ENCODE data around the gene PPP1R14B.

PPP1R14B gene

DNA sequence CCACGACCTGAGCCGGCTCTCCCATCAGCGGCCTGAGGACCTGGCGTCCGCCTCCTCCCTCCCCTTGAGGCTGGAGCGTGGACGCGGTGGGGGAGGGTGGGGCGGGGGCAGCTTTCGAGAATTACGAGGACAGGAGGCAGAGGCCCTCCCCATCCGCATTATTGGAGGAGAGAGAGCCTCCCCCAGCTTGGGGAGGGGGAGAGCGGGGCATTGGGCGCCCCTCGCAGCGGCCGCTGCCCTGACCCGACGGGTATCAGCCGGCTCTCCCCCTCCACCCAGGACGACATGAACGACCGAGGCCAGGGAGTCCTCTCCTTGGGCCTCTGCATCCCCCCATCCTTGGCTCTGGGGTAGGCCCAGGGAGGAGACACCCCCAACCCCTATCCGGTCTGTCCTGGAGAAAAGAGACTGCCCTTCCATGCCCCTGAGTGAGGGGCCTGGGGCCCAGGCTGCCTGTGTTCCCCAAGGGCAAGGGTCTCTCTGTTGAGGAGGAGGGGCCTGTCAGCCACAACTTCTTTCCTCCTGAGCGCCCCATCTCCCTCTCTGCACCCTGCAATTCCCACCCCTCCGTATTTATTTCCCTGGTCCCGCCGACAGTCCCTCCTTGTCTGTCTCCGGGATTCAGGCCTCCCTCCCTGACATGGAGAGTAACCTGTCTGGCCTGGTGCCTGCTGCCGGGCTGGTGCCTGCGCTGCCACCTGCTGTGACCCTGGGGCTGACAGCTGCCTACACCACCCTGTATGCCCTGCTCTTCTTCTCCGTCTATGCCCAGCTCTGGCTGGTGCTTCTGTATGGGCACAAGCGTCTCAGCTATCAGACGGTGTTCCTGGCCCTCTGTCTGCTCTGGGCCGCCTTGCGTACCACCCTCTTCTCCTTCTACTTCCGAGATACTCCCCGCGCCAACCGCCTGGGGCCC is 39.4 kb upstream of the PPP1R14B start:
- H3K4me3 ChIP-seq (ENCODE audit: severe bottlenecking): peak overlapping the region; percentile 65
- no peaks in the 10 kb centered on the region for H3K9me3 ChIP-seq (ENCODE audit: severe bottlenecking)
- peaks cover 20% of the 10 kb centered on the region for H3K36me3 ChIP-seq (ENCODE audit: low read depth)
- H3K27ac ChIP-seq (ENCODE audit: poor library complexity, severe bottlenecking): peak overlapping the region; percentile 88
- no peak for DNase-seq (ENCODE audit: low spot score)
- ATAC-seq (ENCODE audit: low read depth): peak; percentile 11; the same call in 1 of the 3 replicates
- TF ChIP-seq CTCF (IDR thresholded peaks at IDR 0.05; ENCODE audit: poor library complexity, severe bottlenecking): peak; percentile 4
- H3K4me1 ChIP-seq (ENCODE audit: insufficient read depth, poor library complexity, severe bottlenecking): no peaks in the 10 kb centered on the region
- H3K27me3 ChIP-seq (ENCODE audit: insufficient read depth, poor library complexity, severe bottlenecking): peaks cover 5% of the 10 kb centered on the region

- H3K27me3 ChIP-seq (ENCODE audit: insufficient read depth, poor library complexity, severe bottlenecking): no peaks in the 10 kb centered on the region
- TF ChIP-seq CTCF (IDR thresholded peaks at IDR 0.05; ENCODE audit: poor library complexity, severe bottlenecking): no peak
- H3K9me3 ChIP-seq (ENCODE audit: severe bottlenecking): no peaks in the 10 kb centered on the region
- ATAC-seq (ENCODE audit: low read depth) (peak; percentile 33), DNase-seq (ENCODE audit: low spot score) (peak; percentile 78)
- H3K4me3 ChIP-seq (ENCODE audit: severe bottlenecking): peak within 1 kb of the TSS; percentile 65
- H3K36me3 ChIP-seq (ENCODE audit: low read depth): peaks cover 25% of the 10 kb centered on the region
- H3K4me1 ChIP-seq (ENCODE audit: insufficient read depth, poor library complexity, severe bottlenecking): no peaks in the 10 kb centered on the region
- peak within 1 kb of the TSS; percentile 88 for H3K27ac ChIP-seq (ENCODE audit: poor library complexity, severe bottlenecking)
Observed at GRCh38 chr11:64284962-64285884, 38.5 kb upstream of the PPP1R14B start, which contains the start of gene GPR137. TSS of gene GPR137 (plus strand) at chr11:64285848. CDS start at chr11:64286525, 677 bp downstream.

DNA sequence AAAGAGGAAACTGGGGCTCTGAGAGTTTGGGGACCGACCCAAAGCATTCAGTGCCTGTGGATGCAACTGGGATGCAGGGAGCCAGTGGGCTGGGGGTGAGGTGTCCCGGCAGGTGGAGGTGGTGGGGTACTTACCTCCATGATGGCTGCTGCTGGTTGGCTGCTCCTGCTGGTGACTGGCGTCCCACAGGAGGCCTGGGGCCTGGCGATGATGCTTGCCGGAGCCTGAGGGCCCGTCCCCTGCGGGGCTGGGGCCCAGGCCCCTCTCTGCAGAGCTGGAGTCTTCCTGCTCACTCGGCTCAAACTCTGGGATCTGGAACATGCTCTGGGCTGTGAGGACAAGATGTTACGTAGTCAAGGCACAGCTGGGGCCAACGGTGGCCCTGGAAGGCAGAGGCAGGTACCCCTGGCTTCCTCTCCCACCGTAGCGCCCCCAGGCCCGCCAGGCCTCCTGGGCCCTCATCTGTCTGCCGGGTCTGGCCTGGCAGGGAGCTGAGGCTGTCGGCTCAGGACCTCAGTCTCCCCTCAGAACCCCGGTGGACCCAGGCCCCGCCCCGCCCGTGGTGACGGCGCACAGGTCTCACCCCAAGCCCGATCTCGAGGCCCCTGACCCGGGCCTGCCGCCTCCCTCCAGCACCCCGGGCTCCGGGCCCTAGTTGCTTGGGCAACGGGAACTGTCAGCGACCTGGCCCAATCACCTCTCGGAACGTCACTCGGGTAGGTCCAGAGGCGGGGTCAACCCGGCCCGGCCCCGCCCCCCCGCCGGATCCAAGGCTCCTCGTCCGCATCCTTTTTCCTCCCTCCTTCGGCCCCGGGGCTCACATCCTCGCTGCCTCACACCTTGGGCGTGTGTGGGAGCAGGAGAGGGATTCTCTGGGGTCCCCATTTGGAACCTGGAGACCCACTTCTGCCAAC is 37.6 kb upstream of the PPP1R14B start, which contains the start of gene BAD:
Gene BAD (minus strand): TSS at position 618 of the 914 bp plus-strand sequence. CDS start 297 bp downstream, at position 321.
- Histone ChIP-seq H3K36me3 (ENCODE audit: low read depth) (peaks cover 25% of the 10 kb centered on the region), H3K9me3 (ENCODE audit: severe bottlenecking) (no peaks in the 10 kb centered on the region), H3K27me3 (ENCODE audit: insufficient read depth, poor library complexity, severe bottlenecking) (no peaks in the 10 kb centered on the region), H3K4me1 (ENCODE audit: insufficient read depth, poor library complexity, severe bottlenecking) (no peaks in the 10 kb centered on the region), H3K4me3 (ENCODE audit: severe bottlenecking) (peak within 1 kb of the TSS; percentile 65), H3K27ac (ENCODE audit: poor library complexity, severe bottlenecking) (peak within 1 kb of the TSS; percentile 88)
- TF ChIP-seq CTCF (IDR thresholded peaks at IDR 0.05; ENCODE audit: poor library complexity, severe bottlenecking): no peak
- ATAC-seq (ENCODE audit: low read depth) (peak; percentile 89), DNase-seq (ENCODE audit: low spot score) (peak; percentile 94)

- no peak overlapping the region for H3K4me3 ChIP-seq (ENCODE audit: severe bottlenecking)
- peak overlapping the region; percentile 88 for H3K27ac ChIP-seq (ENCODE audit: poor library complexity, severe bottlenecking)
- H3K36me3 ChIP-seq (ENCODE audit: low read depth): peaks cover 29% of the 10 kb centered on the region
- no peaks in the 10 kb centered on the region for H3K9me3 ChIP-seq (ENCODE audit: severe bottlenecking)
- no peak for TF ChIP-seq CTCF (IDR thresholded peaks at IDR 0.05; ENCODE audit: poor library complexity, severe bottlenecking)
- H3K4me1 ChIP-seq (ENCODE audit: insufficient read depth, poor library complexity, severe bottlenecking): no peaks in the 10 kb centered on the region
- H3K27me3 ChIP-seq (ENCODE audit: insufficient read depth, poor library complexity, severe bottlenecking): no peaks in the 10 kb centered on the region
- ATAC-seq (ENCODE audit: low read depth) (no peak), DNase-seq (ENCODE audit: low spot score) (no peak)
Observed at GRCh38 chr11:64283092-64283491, 36.3 kb upstream of the PPP1R14B start.
